ENCODE data around the gene REXO2. TPM values are rescaled to one million over a fixed set of nuclear protein-coding genes. Genes with fewer than 3 reads are reported as not detected.

The REXO2 gene
- total RNA-seq, 2 experiments from 2014 or later: 61.7 to 64.8 TPM

GRCh38 chr11:114466742-114467141, 27.5 kb downstream of the REXO2 start:
- no peaks in the 10 kb centered on the region for H3K4me1 Mint-ChIP-seq (ENCODE audit: low read depth)
- no peak overlapping the region for H3K4me3 Mint-ChIP-seq
- DNase-seq: no peak
- H3K36me3 Mint-ChIP-seq (ENCODE audit: low read depth): peaks cover 5% of the 10 kb centered on the region
- CTCF ChIA-PET: no interaction called here
- intact Hi-C loops (cut with micrococcal nuclease): no loop called here
- H3K9me3 Mint-ChIP-seq: peaks cover 1% of the 10 kb centered on the region
- TF ChIP-seq CTCF (IDR thresholded peaks at IDR 0.05): no peak
- H3K27ac Mint-ChIP-seq: no peak overlapping the region
- H3K27me3 Mint-ChIP-seq: no peaks in the 10 kb centered on the region
- no peak for ATAC-seq
- POLR2A ChIA-PET: no interaction called here

GRCh38 chr11:114472661-114473060, 33.4 kb downstream of the REXO2 start:
- Mint-ChIP-seq H3K27ac (no peak overlapping the region), H3K4me1 (ENCODE audit: low read depth) (no peaks in the 10 kb centered on the region), H3K27me3 (peaks cover 6% of the 10 kb centered on the region), H3K4me3 (no peak overlapping the region), H3K36me3 (ENCODE audit: low read depth) (no peaks in the 10 kb centered on the region), H3K9me3 (no peaks in the 10 kb centered on the region)
- ATAC-seq: no peak
- TF ChIP-seq CTCF (IDR thresholded peaks at IDR 0.05): no peak
- intact Hi-C loops (cut with micrococcal nuclease): no loop called here
- DNase-seq: no peak
- ChIA-PET POLR2A (no interaction called here), CTCF (no interaction called here)

- intact Hi-C loops (cut with micrococcal nuclease): no loop called here
- no peak for ATAC-seq
- CTCF ChIA-PET: no interaction called here
- no peaks in the 10 kb centered on the region for H3K36me3 Mint-ChIP-seq (ENCODE audit: low read depth)
- POLR2A ChIA-PET: no interaction called here
- H3K4me1 Mint-ChIP-seq (ENCODE audit: low read depth): no peaks in the 10 kb centered on the region
- H3K4me3 Mint-ChIP-seq: no peak overlapping the region
- TF ChIP-seq CTCF (IDR thresholded peaks at IDR 0.05): no peak
- H3K27ac Mint-ChIP-seq: no peak overlapping the region
- no peaks in the 10 kb centered on the region for H3K9me3 Mint-ChIP-seq
- DNase-seq: no peak
- H3K27me3 Mint-ChIP-seq: peaks cover 3% of the 10 kb centered on the region
These were observed 38.7 kb downstream of the REXO2 start for GRCh38 chr11:114478001-114478410.

GRCh38 chr11:114478768-114479167, 39.5 kb downstream of the REXO2 start:
- no peak for TF ChIP-seq CTCF (IDR thresholded peaks at IDR 0.05)
- no peaks in the 10 kb centered on the region for H3K36me3 Mint-ChIP-seq (ENCODE audit: low read depth)

GRCh38 chr11:114479331-114479730, 40.1 kb downstream of the REXO2 start:
- intact Hi-C loops (cut with micrococcal nuclease): no loop called here
- ChIA-PET CTCF (no interaction called here), POLR2A (no interaction called here)
- no peaks in the 10 kb centered on the region for H3K36me3 Mint-ChIP-seq (ENCODE audit: low read depth)
- ATAC-seq: no peak
- H3K4me1 Mint-ChIP-seq (ENCODE audit: low read depth): no peaks in the 10 kb centered on the region
- no peak for DNase-seq
- no peaks in the 10 kb centered on the region for H3K27me3 Mint-ChIP-seq
- no peaks in the 10 kb centered on the region for H3K9me3 Mint-ChIP-seq
- H3K27ac Mint-ChIP-seq: no peak overlapping the region
- H3K4me3 Mint-ChIP-seq: no peak overlapping the region
- TF ChIP-seq CTCF (IDR thresholded peaks at IDR 0.05): no peak

More at GRCh38 chr11:114478768-114479167, 39.5 kb downstream of the REXO2 start:
- intact Hi-C loops (cut with micrococcal nuclease): no loop called here
- Mint-ChIP-seq H3K4me1 (ENCODE audit: low read depth) (no peaks in the 10 kb centered on the region), H3K9me3 (no peaks in the 10 kb centered on the region), H3K27me3 (peaks cover 3% of the 10 kb centered on the region), H3K4me3 (no peak overlapping the region), H3K27ac (no peak overlapping the region)
- ChIA-PET POLR2A (no interaction called here), CTCF (no interaction called here)
- ATAC-seq (no peak), DNase-seq (no peak)
